ENCODE data around the gene SRPK3.
"Not testable (repeated sequence)": the region's sequence is repeated elsewhere in the genome, so short reads cannot be mapped to it uniquely, and the experiment has no call there.

The SRPK3 gene

GRCh38 chrX:153744210-153745066, 36.4 kb upstream of the SRPK3 start:
- FAIRE-seq = no peak
- DNase-seq (ENCODE audit: insufficient read length, low spot score) = no peak

- not testable (repeated sequence) for FAIRE-seq
These were observed 35.8 kb upstream of the SRPK3 start for GRCh38 chrX:153745067-153745433.

GRCh38 chrX:153746359-153746758, 34.5 kb upstream of the SRPK3 start:
- no peak for DNase-seq (ENCODE audit: insufficient read length, low spot score)
- FAIRE-seq = no peak

More at GRCh38 chrX:153745067-153745433, 35.8 kb upstream of the SRPK3 start:
- not testable (repeated sequence) for DNase-seq (ENCODE audit: insufficient read length, low spot score)

GRCh38 chrX:153746991-153747390, 33.9 kb upstream of the SRPK3 start:
- not testable (repeated sequence) for FAIRE-seq; DNase-seq (ENCODE audit: insufficient read length, low spot score)

- DNase-seq (ENCODE audit: insufficient read length, low spot score); FAIRE-seq: not testable (repeated sequence)
These were observed 31.8 kb upstream of the SRPK3 start for GRCh38 chrX:153749017-153749416.

- FAIRE-seq = no peak
These were observed 30.6 kb upstream of the SRPK3 start for GRCh38 chrX:153750127-153750774.

GRCh38 chrX:153755136-153755535, 25.7 kb upstream of the SRPK3 start:
- no peak for FAIRE-seq

More at GRCh38 chrX:153750127-153750774, 30.6 kb upstream of the SRPK3 start:
- no peak for DNase-seq (ENCODE audit: insufficient read length, low spot score)

GRCh38 chrX:153761863-153762262, 19.0 kb upstream of the SRPK3 start:
- DNase-seq (ENCODE audit: insufficient read length, low spot score) (no peak), FAIRE-seq (no peak)

More at GRCh38 chrX:153755136-153755535, 25.7 kb upstream of the SRPK3 start:
- no peak for DNase-seq (ENCODE audit: insufficient read length, low spot score)

- FAIRE-seq (no peak), DNase-seq (ENCODE audit: insufficient read length, low spot score) (no peak)
These were observed 18.1 kb upstream of the SRPK3 start for GRCh38 chrX:153762626-153763173.

GRCh38 chrX:153763298-153763932, 17.4 kb upstream of the SRPK3 start:
- FAIRE-seq (no peak), DNase-seq (ENCODE audit: insufficient read length, low spot score) (no peak)

- DNase-seq (ENCODE audit: insufficient read length, low spot score) (peak; percentile 77), FAIRE-seq (peak; percentile 80)
These were observed 16.7 kb upstream of the SRPK3 start, which contains the start of gene PLXNB3 for GRCh38 chrX:153763989-153764755. TSS of gene PLXNB3 (plus strand) at chrX:153764249. CDS start at chrX:153765536, 1,287 bp downstream.

- DNase-seq (ENCODE audit: insufficient read length, low spot score) (no peak), FAIRE-seq (no peak)
These were observed 16.1 kb upstream of the SRPK3 start for GRCh38 chrX:153764786-153765137.

GRCh38 chrX:153765138-153766079, 15.4 kb upstream of the SRPK3 start:
- FAIRE-seq (no peak), DNase-seq (ENCODE audit: insufficient read length, low spot score) (no peak)

GRCh38 chrX:153766098-153766817, 14.6 kb upstream of the SRPK3 start:
- peak; percentile 63 for DNase-seq (ENCODE audit: insufficient read length, low spot score)
- FAIRE-seq = no peak

GRCh38 chrX:153766871-153767673, 13.8 kb upstream of the SRPK3 start:
- no peak for FAIRE-seq
- no peak for DNase-seq (ENCODE audit: insufficient read length, low spot score)

GRCh38 chrX:153767674-153768055, 13.2 kb upstream of the SRPK3 start:
- DNase-seq (ENCODE audit: insufficient read length, low spot score) = no peak
- FAIRE-seq = no peak

GRCh38 chrX:153768311-153769157, 12.3 kb upstream of the SRPK3 start:
- no peak for DNase-seq (ENCODE audit: insufficient read length, low spot score)

More at GRCh38 chrX:153768311-153769157, 12.3 kb upstream of the SRPK3 start:
- FAIRE-seq = no peak
